HG03108 (cell line): ENCODE measurements around the gene RAB35.
A peak's percentile ranks its signal among the peaks of the same experiment; 100 is the strongest.

Experiments used
- ATAC-seq: cut with Tn5 transposase; IDR thresholded peaks from one replicate; pipeline ENCODE4 v1.9.1; 2021; ENCODE audit warnings: moderate library complexity; ENCODE audit not compliant: unreplicated experiment

Gene RAB35

GRCh38 chr12:120134307-120134980 lies 17.9 kb upstream of the RAB35 start:
- no peak for ATAC-seq

GRCh38 chr12:120132863-120133385 lies 16.4 kb upstream of the RAB35 start:
- peak; percentile 91 for ATAC-seq

- ATAC-seq = no peak
Measured at GRCh38 chr12:120132054-120132836, 15.7 kb upstream of the RAB35 start.

- no peak for ATAC-seq
Measured at GRCh38 chr12:120131116-120131515, 14.6 kb upstream of the RAB35 start.

- ATAC-seq = no peak
Measured at GRCh38 chr12:120130011-120130410, 13.5 kb upstream of the RAB35 start.

GRCh38 chr12:120126635-120127005 lies 10.1 kb upstream of the RAB35 start:
- ATAC-seq = no peak

GRCh38 chr12:120125792-120126634 lies 9.5 kb upstream of the RAB35 start:
- no peak for ATAC-seq

GRCh38 chr12:120125029-120125428 lies 8.5 kb upstream of the RAB35 start:
- ATAC-seq = no peak

GRCh38 chr12:120121766-120122293 lies 5.3 kb upstream of the RAB35 start:
- peak; percentile 37 for ATAC-seq

- no peak for ATAC-seq
Measured at GRCh38 chr12:120121343-120121742, 4.8 kb upstream of the RAB35 start.

GRCh38 chr12:120119271-120119973 lies 2.9 kb upstream of the RAB35 start:
- ATAC-seq = peak; percentile 25

- ATAC-seq = no peak
Measured at GRCh38 chr12:120118321-120119061, 1.9 kb upstream of the RAB35 start.

GRCh38 chr12:120117961-120118320 lies 1.4 kb upstream of the RAB35 start:
- ATAC-seq = no peak

- peak; percentile 31 for ATAC-seq
Measured at GRCh38 chr12:120116792-120117651, 469 bp upstream of the RAB35 start.

GRCh38 chr12:120115692-120116440 lies 687 bp downstream of the RAB35 start:
- no peak for ATAC-seq

GRCh38 chr12:120115066-120115465 lies 1.5 kb downstream of the RAB35 start:
- no peak for ATAC-seq

- ATAC-seq = peak; percentile 60
Measured at GRCh38 chr12:120110550-120111501, 5.7 kb downstream of the RAB35 start.
